ENCODE measurements around the gene C1orf53. TPM values are rescaled to one million over a fixed set of nuclear protein-coding genes. Genes with fewer than 3 reads are reported as not detected.

C1orf53 gene
- total and polyA plus RNA-seq, 2 of the 13 experiments (the other 11 are each of a cell fraction or from before 2014, with no cell fraction given), result 5.8 to 10.1 TPM

- TF ChIP-seq CSRNP1 (CRISPR knock-in tag; IDR thresholded peaks at IDR 0.05) (no peak), UBTF (CRISPR knock-in tag; IDR thresholded peaks at IDR 0.05) (peak; percentile 58), ZBTB43 (CRISPR knock-in tag; conservative IDR thresholded peaks at IDR 0.05) (no peak), TARDBP (CRISPR knock-in tag; IDR thresholded peaks at IDR 0.05) (no peak), POLR2A (IDR thresholded peaks at IDR 0.05; ENCODE audit: insufficient read depth in 1 of 2, low read depth in 2 of 2, low read length in 2 of 2) (no peak), ZNF597 (CRISPR knock-in tag; IDR thresholded peaks at IDR 0.05) (no peak), ZFY (CRISPR knock-in tag; IDR thresholded peaks at IDR 0.05) (no peak), ZNF569 (CRISPR knock-in tag; IDR thresholded peaks at IDR 0.05; ENCODE audit: borderline replicate concordance) (no peak), SNRNP70 (IDR thresholded peaks at IDR 0.05; ENCODE audit: low read depth, low read length) (no peak), YY1 (IDR thresholded peaks at IDR 0.05; ENCODE audit: insufficient read depth, insufficient replicate concordance, low read depth, low read length) (no peak), ZNF792 (CRISPR knock-in tag; IDR thresholded peaks at IDR 0.05) (no peak), ZKSCAN5 (CRISPR knock-in tag; IDR thresholded peaks at IDR 0.05) (no peak), ZFP36 (IDR thresholded peaks at IDR 0.05; ENCODE audit: borderline replicate concordance, low read depth, low read length, partially characterized antibody) (no peak), THYN1 (CRISPR knock-in tag; IDR thresholded peaks at IDR 0.05; ENCODE audit: borderline replicate concordance, low read depth) (no peak), ZBTB37 (CRISPR knock-in tag; IDR thresholded peaks at IDR 0.05) (no peak), PLSCR1 (CRISPR knock-in tag; IDR thresholded peaks at IDR 0.05; ENCODE audit: borderline replicate concordance) (no peak)
Measured at GRCh38 chr1:197915862-197916499, 13.6 kb downstream of the C1orf53 start (continued).

Measured in HepG2 (cell line).